Gastroesophageal sphincter (tissue), 4 donors: ENCODE measurements around the gene IL1RAPL2. TPM values are rescaled to one million over a fixed set of nuclear protein-coding genes. Genes with fewer than 3 reads are reported as not detected.
"Not testable (repeated sequence)": the region's sequence is repeated elsewhere in the genome, so short reads cannot be mapped to it uniquely, and the experiment has no call there.

Experiments
- ATAC-seq: fragments of 150-250 bp; one replicate; pipeline ENCODE4 v1.9.1; 2016; ENCODE audit warnings: mild to moderate bottlenecking, moderate library complexity
- H3K27ac ChIP-seq, 4 donors: fragments of 200-600 bp; sonication (generic) in 3 of 4; 1 replicate in 3 of 4; 2 replicates in 1 of 4; pipeline ENCODE4 v1.5.1; 2016 to 2019
- H3K27me3 ChIP-seq: fragments of 200-600 bp; sonication (generic); one replicate; pipeline ENCODE4 v1.5.1; 2019
- H3K36me3 ChIP-seq, 2 donors: fragments of 200-600 bp; sonication (generic); one replicate each; pipeline ENCODE4 v1.5.1; 2019; ENCODE audit warnings: control low read depth in 1 of 2
- H3K4me1 ChIP-seq, 3 donors: fragments of 200-600 bp; sonication (generic); 1 replicate in 2 of 3; 2 replicates in 1 of 3; pipeline ENCODE4 v1.5.1; 2016 to 2019; ENCODE audit warnings: control low read depth in 2 of 3
- H3K4me3 ChIP-seq, 2 donors: fragments of 200-600 bp; sonication (generic); one replicate each; pipeline ENCODE4 v1.5.1; 2019; ENCODE audit warnings: mild to moderate bottlenecking in 1 of 2, moderate library complexity in 1 of 2
- H3K9me3 ChIP-seq, 3 donors: fragments of 200-600 bp; sonication (generic); one replicate each; pipeline ENCODE4 v1.5.1; 2017 to 2019; ENCODE audit warnings: control low read depth in 2 of 3
- CTCF ChIP-seq, 4 experiments: fragments of 200-600 bp in 2 of 4; fragments of 450-650 bp in 2 of 4; sonication (generic) in 1 of 4; IDR thresholded peaks; one replicate each; pipeline ENCODE4 v1.5.1; 2017 to 2019; ENCODE audit warnings: antibody characterized with exemption in 4 of 4, mild to moderate bottlenecking in 2 of 4, moderate library complexity in 2 of 4
- EP300 ChIP-seq: sonication (generic); formaldehyde crosslinking; IDR thresholded peaks from one replicate; pipeline ENCODE4 v1.6.1; 2017; ENCODE audit warnings: antibody characterized with exemption, mild to moderate bottlenecking
- POLR2A ChIP-seq, 2 donors: fragments of 450-650 bp; IDR thresholded peaks; one replicate each; pipeline ENCODE4 v1.6.1; 2017; ENCODE audit warnings: antibody characterized with exemption in 2 of 2, mild to moderate bottlenecking in 2 of 2, moderate library complexity in 1 of 2
- POLR2AphosphoS5 ChIP-seq: sonication (generic); formaldehyde crosslinking; IDR thresholded peaks from one replicate; pipeline ENCODE4 v1.6.1; 2017; ENCODE audit warnings: antibody characterized with exemption
- WGBS, 2 donors: methylation state at CpG; one replicate each; pipeline ENCODE4 v1.1.5; 2018; ENCODE audit warnings: low coverage in 1 of 2; 5-methylcytosine and 5-hydroxymethylcytosine counted together
- total RNA-seq, 4 donors: library from RNA; depleted of rRNA; stranded (reverse); fragments of >200 nt; gene quantifications; one replicate each; pipeline ENCODE4 v1.1.0, GENCODE V29; 2016

IL1RAPL2 gene
- total RNA-seq, 4 donors from 2014 or later, result 0.54 TPM; not detected in 2

GRCh38 chrX:105098812-105099211 is 532.8 kb downstream of the IL1RAPL2 start:
- WGBS, 2 donors, result 72% methylated on average over 4 of the region's 4 CpGs; no CpG with 5 or more reads in 1 of the 2 donors
- Histone ChIP-seq H3K4me3 (no peak overlapping the region), H3K27ac (no peak overlapping the region), H3K36me3 (no peaks in the 10 kb centered on the region), H3K4me1 (no peaks in the 10 kb centered on the region), H3K9me3 (no peaks in the 10 kb centered on the region), H3K27me3 (no peaks in the 10 kb centered on the region)
- ATAC-seq, result no peak
- TF ChIP-seq EP300 (no peak), POLR2AphosphoS5 (no peak), POLR2A (IDR thresholded peaks at IDR 0.05) (no peak), CTCF (IDR thresholded peaks at IDR 0.05) (no peak)

GRCh38 chrX:105101378-105101777 is 535.4 kb downstream of the IL1RAPL2 start:
- Histone ChIP-seq H3K9me3 (no peaks in the 10 kb centered on the region), H3K4me1 (no peaks in the 10 kb centered on the region), H3K27ac (no peak overlapping the region), H3K36me3 (no peaks in the 10 kb centered on the region), H3K4me3 (no peak overlapping the region), H3K27me3 (no peaks in the 10 kb centered on the region)
- ATAC-seq, result no peak
- 78 to 100% methylated on average over 3 of the region's 3 CpGs for WGBS, 2 donors
- TF ChIP-seq CTCF (IDR thresholded peaks at IDR 0.05) (no peak), POLR2A (IDR thresholded peaks at IDR 0.05) (no peak), EP300 (no peak), POLR2AphosphoS5 (no peak)

- no peak overlapping the region for H3K27ac ChIP-seq
- TF ChIP-seq POLR2A (IDR thresholded peaks at IDR 0.05), result no peak
- no peak for TF ChIP-seq CTCF (IDR thresholded peaks at IDR 0.05)
- no peak for TF ChIP-seq POLR2AphosphoS5
- TF ChIP-seq EP300, result no peak
- 58 to 78% methylated on average over 5 of the region's 6 CpGs for WGBS, 2 donors
- no peaks in the 10 kb centered on the region for H3K4me1 ChIP-seq
- no peaks in the 10 kb centered on the region for H3K9me3 ChIP-seq
- no peaks in the 10 kb centered on the region for H3K27me3 ChIP-seq
- no peak for ATAC-seq
- H3K36me3 ChIP-seq, result no peaks in the 10 kb centered on the region
- no peak overlapping the region for H3K4me3 ChIP-seq
Measured at GRCh38 chrX:105109936-105110335, 543.9 kb downstream of the IL1RAPL2 start.

GRCh38 chrX:105114554-105115130 is 548.6 kb downstream of the IL1RAPL2 start:
- TF ChIP-seq POLR2AphosphoS5 (no peak), POLR2A (IDR thresholded peaks at IDR 0.05) (no peak), CTCF (IDR thresholded peaks at IDR 0.05) (no peak), EP300 (no peak)
- WGBS, 2 donors, result 89% methylated on average over 3 of the region's 3 CpGs; no CpG with 5 or more reads in 1 of the 2 donors

GRCh38 chrX:105115596-105116320 is 549.8 kb downstream of the IL1RAPL2 start:
- H3K9me3 ChIP-seq, ATAC-seq, H3K27ac ChIP-seq, H3K4me3 ChIP-seq, H3K4me1 ChIP-seq, H3K27me3 ChIP-seq, H3K36me3 ChIP-seq: not testable (repeated sequence)
- 91% methylated on average over 6 of the region's 35 CpGs; no CpG with 5 or more reads in 1 of the 2 donors for WGBS, 2 donors

More at GRCh38 chrX:105114554-105115130, 548.6 kb downstream of the IL1RAPL2 start:
- Histone ChIP-seq H3K27ac (no peak overlapping the region), H3K4me1 (no peaks in the 10 kb centered on the region), H3K27me3 (no peaks in the 10 kb centered on the region), H3K9me3 (no peaks in the 10 kb centered on the region), H3K36me3 (no peaks in the 10 kb centered on the region), H3K4me3 (no peak overlapping the region)
- ATAC-seq, result no peak
